Suppressor macrophage treated with lipopolysaccharide for 1 hour (primary cell): ENCODE data around the gene CDHR1.

Experiments used
- DNase-seq, 3 donors: peaks; one replicate each; pipeline ENCODE4 v3.0.0-alpha.2; 2020 to 2022

Gene CDHR1

GRCh38 chr10:84235096-84235495 lies 40.8 kb downstream of the CDHR1 start:
- DNase-seq, result no peak

DNA sequence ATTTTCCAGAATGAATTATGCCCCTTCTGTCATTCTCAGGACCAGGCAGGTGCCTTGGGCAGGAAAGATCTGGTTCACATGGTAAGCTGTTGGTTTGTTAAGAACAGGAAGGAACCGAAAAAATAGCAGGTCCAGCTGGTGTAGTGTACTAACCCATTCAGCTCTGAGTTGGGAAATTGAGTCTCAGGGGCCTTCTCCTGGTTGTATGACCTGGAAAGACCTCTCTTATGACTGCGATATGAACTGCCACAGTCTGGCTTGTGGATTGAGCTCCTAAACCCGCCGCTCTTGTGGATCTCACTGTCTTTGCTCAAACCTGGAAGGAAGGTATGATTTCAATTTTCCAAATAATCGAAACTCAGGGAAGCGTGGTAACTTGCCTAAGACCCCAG lies 42.5 kb downstream of the CDHR1 start:
- no peak for DNase-seq

- DNase-seq, result peak in 1 of 3 donors; percentile 6
These were observed 43.1 kb downstream of the CDHR1 start for GRCh38 chr10:84237199-84238051.

DNA sequence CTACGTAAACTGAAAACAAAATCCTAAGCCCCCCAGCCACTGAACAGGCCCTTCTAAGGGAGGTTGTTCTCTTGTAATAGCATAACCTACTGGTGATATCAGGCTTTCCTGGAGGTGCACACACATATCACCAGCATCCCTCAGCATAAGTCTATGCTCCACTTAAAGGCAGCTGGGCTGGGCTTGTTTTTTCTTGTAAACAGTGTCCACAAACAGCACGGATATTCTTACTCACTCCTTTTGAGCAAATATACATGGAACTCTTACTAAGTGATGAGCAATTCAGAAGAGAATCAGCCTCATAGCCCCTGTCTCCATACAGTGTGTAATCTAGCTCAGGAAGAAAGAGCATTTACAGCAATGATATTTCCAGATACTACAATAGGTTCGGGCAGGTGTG lies 44.6 kb downstream of the CDHR1 start:
- no peak for DNase-seq

DNA sequence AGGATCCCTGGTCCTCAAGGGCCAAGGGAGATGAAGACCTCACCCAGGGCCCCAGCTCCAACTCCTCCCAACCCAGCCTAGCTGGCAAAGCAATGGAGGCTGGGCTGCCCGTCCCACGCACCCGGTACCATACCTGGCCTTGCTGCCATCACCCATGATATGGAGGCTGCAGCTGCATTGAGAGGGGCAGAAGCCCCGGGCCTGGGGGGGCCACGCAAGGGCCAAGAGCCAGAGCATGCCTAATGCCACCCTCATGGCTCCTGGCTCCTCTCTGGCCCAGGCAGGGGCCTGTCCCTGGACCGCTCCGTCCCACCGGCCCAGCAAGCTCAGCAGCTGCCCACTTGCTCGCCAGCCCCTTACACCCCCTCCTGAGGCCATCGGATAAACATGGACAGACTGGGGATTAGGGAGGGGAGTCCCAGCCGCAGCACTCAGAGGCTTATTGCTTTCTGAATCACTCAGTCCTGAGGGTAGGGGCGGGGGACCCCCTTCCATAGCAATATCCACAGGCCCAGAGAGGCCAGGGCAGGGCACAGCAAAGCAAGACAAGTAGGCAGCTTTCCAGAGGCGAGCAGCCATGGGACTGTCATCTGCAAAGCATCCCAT lies 47.0 kb downstream of the CDHR1 start, which contains the start of gene LRIT1:
Gene LRIT1 (minus strand): TSS at position 362 of the 606 bp plus-strand sequence. CDS start 107 bp downstream, at position 255.
- no peak for DNase-seq

DNA sequence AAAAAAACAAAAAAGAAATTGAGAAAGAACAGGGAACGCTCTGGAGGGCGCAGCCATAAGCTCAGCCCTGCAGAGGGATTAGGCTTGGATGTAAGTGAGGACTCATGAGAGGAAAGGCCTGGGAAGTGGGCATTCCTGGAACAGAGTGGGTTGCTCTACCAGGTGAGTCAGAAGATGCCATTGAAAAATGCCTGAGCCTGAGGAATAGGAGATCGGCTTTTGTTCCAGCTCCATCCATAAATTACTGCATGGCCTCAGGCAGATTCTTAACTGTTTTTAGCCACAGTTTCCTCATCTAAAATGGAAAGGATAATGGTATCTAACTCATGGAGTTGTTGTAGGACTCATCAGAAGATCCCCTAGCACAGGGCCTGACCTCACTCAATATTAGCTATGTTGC lies 49.4 kb downstream of the CDHR1 start:
- no peak for DNase-seq

- no peak for DNase-seq
These were observed 50.4 kb downstream of the CDHR1 start, which contains the start of gene RGR for GRCh38 chr10:84244651-84245270. TSS of gene RGR (plus strand) at chr10:84245053. CDS start at chr10:84245091, 38 bp downstream.

- no peak for DNase-seq
These were observed 53.2 kb downstream of the CDHR1 start for GRCh38 chr10:84247496-84247895.

GRCh38 chr10:84248794-84249193 lies 54.5 kb downstream of the CDHR1 start:
- DNase-seq, result no peak

GRCh38 chr10:84254552-84255478 lies 60.5 kb downstream of the CDHR1 start:
- DNase-seq, result no peak

- peak; percentile 37 to 50 (median 43) for DNase-seq
These were observed 62.4 kb downstream of the CDHR1 start for GRCh38 chr10:84256510-84257342.

DNA sequence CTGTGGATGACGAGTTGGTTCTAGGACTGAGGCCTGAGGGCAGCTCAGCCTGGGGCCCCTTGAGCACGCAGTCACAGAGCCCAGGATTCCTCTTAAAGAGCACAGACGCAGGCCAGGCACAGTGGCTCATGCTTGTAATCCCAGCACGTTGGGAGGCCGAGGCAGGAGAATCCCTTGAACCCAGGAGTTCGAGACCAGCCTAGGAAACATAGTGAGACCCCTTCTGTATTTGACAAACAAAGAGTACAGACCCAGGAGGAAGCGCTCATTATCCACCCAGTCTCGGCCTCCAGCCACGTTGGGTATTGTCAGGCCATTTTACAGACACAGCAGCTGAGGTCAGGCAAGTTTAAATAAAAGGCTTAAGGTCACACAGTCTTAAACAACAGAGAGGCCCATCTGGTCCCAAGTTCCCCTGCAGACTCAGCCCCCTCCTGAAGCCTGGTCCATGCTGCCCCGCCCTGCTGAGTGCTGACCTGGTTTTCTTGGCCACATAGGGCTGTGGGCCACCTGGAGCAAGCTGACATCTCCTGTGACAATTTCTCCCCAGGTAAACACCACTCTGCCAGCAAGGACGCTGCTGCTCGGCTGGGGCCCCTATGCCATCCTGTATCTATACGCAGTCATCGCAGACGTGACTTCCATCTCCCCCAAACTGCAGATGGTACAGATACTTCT lies 63.1 kb downstream of the CDHR1 start:
- no peak for DNase-seq

DNA sequence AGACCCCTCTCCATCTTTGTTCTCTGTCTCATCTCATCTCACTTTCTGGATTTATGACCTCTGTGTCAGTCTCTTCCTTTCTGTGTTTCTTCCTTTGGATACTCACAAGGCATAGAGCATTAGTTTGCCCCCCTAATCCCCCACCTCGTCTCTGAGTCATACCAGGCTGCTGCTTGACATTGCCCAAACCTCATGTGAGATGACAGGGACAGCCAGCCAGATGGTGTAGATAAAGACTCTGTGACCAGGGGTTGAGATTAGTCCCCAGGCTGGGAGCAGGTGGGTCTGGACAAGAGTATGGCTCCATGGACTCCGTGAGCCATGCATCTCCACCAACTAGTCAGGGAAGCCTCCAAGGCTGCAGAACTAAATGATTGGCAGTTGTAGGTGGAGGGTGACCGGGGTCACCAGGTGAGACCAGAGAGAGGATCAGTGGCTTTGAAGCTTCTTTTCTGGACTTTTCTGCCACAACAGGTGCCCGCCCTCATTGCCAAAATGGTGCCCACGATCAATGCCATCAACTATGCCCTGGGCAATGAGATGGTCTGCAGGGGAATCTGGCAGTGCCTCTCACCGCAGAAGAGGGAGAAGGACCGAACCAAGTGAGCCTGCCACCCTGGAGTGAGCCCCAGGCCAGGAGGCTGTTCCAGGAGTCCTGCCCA lies 63.8 kb downstream of the CDHR1 start:
- no peak for DNase-seq

DNA sequence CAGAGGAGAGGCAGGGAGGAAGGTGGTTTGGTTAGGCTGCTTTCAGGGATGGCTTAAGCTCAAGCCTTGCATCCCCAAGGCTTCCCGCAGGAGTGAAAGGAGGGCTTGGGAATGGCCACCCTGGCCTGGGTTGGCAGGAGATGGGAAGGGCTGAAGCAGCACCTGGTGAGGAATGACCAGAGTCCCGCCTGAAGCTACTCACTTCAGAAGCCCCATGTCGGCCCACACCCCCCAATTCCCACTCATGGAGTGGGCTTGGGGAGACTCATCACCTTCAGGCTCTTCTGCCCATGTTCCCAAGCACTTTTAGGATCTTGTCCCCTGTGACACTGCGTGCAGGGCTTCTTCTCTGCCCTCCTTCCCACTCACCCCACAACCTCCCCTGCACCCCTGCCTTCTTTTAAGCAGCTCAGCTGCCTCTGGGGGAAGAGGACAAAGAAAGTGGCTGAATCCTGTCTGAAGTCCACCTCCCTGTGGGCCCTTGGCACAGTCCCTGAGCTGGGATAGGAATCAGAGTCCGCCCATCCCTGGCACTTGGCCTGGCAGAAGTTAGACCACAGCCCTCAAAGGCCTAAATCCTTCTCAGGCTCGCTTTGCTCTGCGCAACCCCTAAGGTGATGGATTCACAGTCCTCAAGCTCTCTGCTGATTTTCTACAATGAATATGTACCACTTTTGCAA lies 67.0 kb downstream of the CDHR1 start:
- no peak for DNase-seq

DNA sequence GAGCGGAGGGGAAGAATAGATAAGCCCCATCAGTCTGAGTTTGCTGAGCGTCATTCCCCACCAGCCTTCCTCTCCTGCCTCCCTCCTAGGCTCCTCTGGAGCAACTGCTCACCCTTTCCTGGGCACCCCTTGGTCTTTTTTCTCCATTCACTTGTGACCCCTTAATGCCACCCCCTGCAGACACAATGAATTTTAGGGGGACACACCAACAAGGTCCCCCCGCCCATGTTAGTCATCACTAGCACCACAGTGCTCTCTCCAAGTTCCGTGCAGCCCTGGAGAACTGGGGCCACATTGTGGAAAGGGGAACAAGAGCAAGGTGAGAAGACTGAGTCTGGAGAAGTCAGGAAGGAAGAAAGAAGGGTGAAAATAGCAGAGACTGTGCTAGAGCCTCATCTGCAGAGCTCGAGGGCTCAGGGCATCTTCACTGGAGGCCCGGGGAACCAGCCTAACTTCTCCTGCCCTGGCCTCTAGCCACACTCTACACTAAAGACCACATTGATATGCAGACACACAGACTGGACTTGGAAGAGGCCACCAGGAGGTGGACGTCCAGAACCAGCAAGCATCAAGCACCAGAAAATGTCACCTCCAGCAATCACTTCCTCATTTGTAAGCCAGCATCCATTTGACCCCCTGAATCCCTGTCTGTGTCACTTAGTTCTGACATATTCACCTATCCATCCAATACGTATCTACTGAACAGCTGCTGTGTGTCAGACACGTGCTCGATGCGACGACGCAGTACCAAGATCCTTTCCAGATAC lies 68.0 kb downstream of the CDHR1 start:
- no peak for DNase-seq

DNA sequence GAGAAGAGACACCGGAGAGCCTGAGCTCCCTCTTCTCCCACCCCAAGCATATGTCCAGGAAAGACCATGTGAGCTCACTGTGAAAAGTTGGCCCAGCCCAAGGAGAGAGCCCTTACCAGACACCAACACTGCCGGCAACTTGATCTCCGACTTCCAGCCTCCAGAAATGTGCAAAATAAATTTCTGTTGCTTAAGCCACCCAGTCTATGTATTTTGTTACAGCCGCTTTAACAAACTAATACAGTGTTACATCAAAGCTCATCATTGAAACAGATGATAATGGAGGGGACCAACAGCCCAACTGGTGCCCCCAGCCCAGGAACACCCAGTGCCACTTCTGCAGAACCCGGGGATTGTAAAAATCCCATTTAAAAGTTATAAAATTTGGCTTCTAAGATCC lies 69.4 kb downstream of the CDHR1 start:
- DNase-seq, result no peak

- DNase-seq, result peak; percentile 63 to 74 (median 68)
These were observed 70.3 kb downstream of the CDHR1 start for GRCh38 chr10:84264611-84265141.

- no peak for DNase-seq
These were observed 71.1 kb downstream of the CDHR1 start for GRCh38 chr10:84265418-84265817.
